Measurements from ENCODE around the gene GIPR.

The GIPR gene

GRCh38 chr19:45710356-45711130 lies 42.5 kb downstream of the GIPR start:
- no peak for DNase-seq (ENCODE audit: low read depth)
- no peak for TF ChIP-seq CTCF (conservative IDR thresholded peaks at IDR 0.05; ENCODE audit: control insufficient read depth, insufficient read depth, low read depth, low read length)
- no peak overlapping the region for H3K4me3 ChIP-seq (ENCODE audit: control insufficient read depth, low read depth, low read length)

- DNase-seq (ENCODE audit: low read depth), result no peak
- H3K4me3 ChIP-seq (ENCODE audit: control insufficient read depth, low read depth, low read length), result no peak overlapping the region
Measured at GRCh38 chr19:45711851-45712698, 44.1 kb downstream of the GIPR start.

GRCh38 chr19:45712699-45713067 lies 44.7 kb downstream of the GIPR start:
- DNase-seq (ENCODE audit: low read depth), result no peak
- no peak for TF ChIP-seq CTCF (conservative IDR thresholded peaks at IDR 0.05; ENCODE audit: control insufficient read depth, insufficient read depth, low read depth, low read length)
- H3K4me3 ChIP-seq (ENCODE audit: control insufficient read depth, low read depth, low read length), result no peak overlapping the region

More at GRCh38 chr19:45711851-45712698, 44.1 kb downstream of the GIPR start:
- no peak for TF ChIP-seq CTCF (conservative IDR thresholded peaks at IDR 0.05; ENCODE audit: control insufficient read depth, insufficient read depth, low read depth, low read length)

GRCh38 chr19:45713141-45713540 lies 45.1 kb downstream of the GIPR start:
- DNase-seq (ENCODE audit: low read depth), result no peak
- no peak overlapping the region for H3K4me3 ChIP-seq (ENCODE audit: control insufficient read depth, low read depth, low read length)
- TF ChIP-seq CTCF (conservative IDR thresholded peaks at IDR 0.05; ENCODE audit: control insufficient read depth, insufficient read depth, low read depth, low read length), result no peak

- no peak for DNase-seq (ENCODE audit: low read depth)
- no peak overlapping the region for H3K4me3 ChIP-seq (ENCODE audit: control insufficient read depth, low read depth, low read length)
- no peak for TF ChIP-seq CTCF (conservative IDR thresholded peaks at IDR 0.05; ENCODE audit: control insufficient read depth, insufficient read depth, low read depth, low read length)
Measured at GRCh38 chr19:45715139-45715538, 47.1 kb downstream of the GIPR start.

GRCh38 chr19:45716359-45717130 lies 48.5 kb downstream of the GIPR start:
- DNase-seq (ENCODE audit: low read depth), result peak; percentile 11
- TF ChIP-seq CTCF (conservative IDR thresholded peaks at IDR 0.05; ENCODE audit: control insufficient read depth, insufficient read depth, low read depth, low read length), result no peak
- H3K4me3 ChIP-seq (ENCODE audit: control insufficient read depth, low read depth, low read length), result peak overlapping the region; percentile 69

Measured in fibroblast of mammary gland (primary cell).